Heart left ventricle (tissue), 16 donors: ENCODE results near the gene BMP5. TPM values are rescaled to one million over a fixed set of nuclear protein-coding genes. Genes with fewer than 3 reads are reported as not detected.

Experiments used
- ATAC-seq, 4 donors: fragments of 200-7000 bp; cut with Tn5 transposase; one replicate each; pipeline ENCODE4 v1.9.1; 2020 to 2022; ENCODE audit warnings: moderate library complexity in 4 of 4, mild to moderate bottlenecking in 3 of 4, moderate number of reproducible peaks in 1 of 4
- DNase-seq, 5 donors: peaks; one replicate each; pipeline ENCODE4 v3.0.0-alpha.2; 2020
- H3K27ac ChIP-seq, 12 donors: fragments of 200-600 bp; sonication (generic) in 4 of 12; one replicate each; pipeline versions ENCODE4 v1.5.0 to v1.8.0; 2016 to 2022; ENCODE audit warnings: mild to moderate bottlenecking in 2 of 12
- H3K27me3 ChIP-seq, 9 donors: fragments of 200-600 bp; sonication (generic) in 2 of 9; one replicate each; pipeline versions ENCODE4 v1.5.1 to v1.8.0; 2016 to 2022; ENCODE audit warnings: mild to moderate bottlenecking in 3 of 9
- H3K36me3 ChIP-seq, 9 donors: fragments of 200-600 bp; sonication (generic) in 2 of 9; one replicate each; pipeline versions ENCODE4 v1.5.0 to v1.8.0; 2018 to 2022; ENCODE audit warnings: mild to moderate bottlenecking in 2 of 9
- H3K4me1 ChIP-seq, 12 donors: fragments of 200-600 bp; sonication (generic) in 4 of 12; one replicate each; pipeline versions ENCODE4 v1.5.0 to v1.8.0; 2016 to 2022; ENCODE audit warnings: mild to moderate bottlenecking in 3 of 12
- H3K4me3 ChIP-seq, 12 donors: fragments of 200-600 bp; sonication (generic) in 4 of 12; one replicate each; pipeline versions ENCODE4 v1.5.0 to v1.8.0; 2017 to 2022; ENCODE audit warnings: mild to moderate bottlenecking in 9 of 12, moderate library complexity in 4 of 12
- H3K9me3 ChIP-seq, 12 donors: fragments of 200-600 bp; sonication (generic) in 4 of 12; one replicate each; pipeline versions ENCODE4 v1.5.0 to v1.8.0; 2016 to 2022; ENCODE audit warnings: mild to moderate bottlenecking in 1 of 12
- POLR2A ChIP-seq, 2 donors: fragments of 450-650 bp; IDR thresholded peaks; one replicate each; pipeline ENCODE4 v1.6.1; 2017; ENCODE audit warnings: antibody characterized with exemption in 2 of 2, mild to moderate bottlenecking in 2 of 2, moderate library complexity in 2 of 2
- WGBS, 4 donors: extraction: QIAGEN DNeasy Blood & Tissue Kit in 2 of 4; methylation state at CpG; one replicate each; pipeline versions ENCODE4 v1.1.5 to v1.1.7; 2013 to 2018; 5-methylcytosine and 5-hydroxymethylcytosine counted together
- intact Hi-C, 10 donors: fragments of 100-400 bp; cut with DNase I; formaldehyde crosslinking; loops; one replicate each; pipeline versions ENCODE4 v1.11.1 to v1.14.2; 2022
- polyA plus RNA-seq, 2 donors: library from polyadenylated mRNA; stranded (reverse); fragments of 200-250 nt; gene quantifications; one replicate each; pipeline ENCODE4 v1.2.3, GENCODE V29; 2013
- total RNA-seq, 9 donors: library from RNA; depleted of rRNA in 2 of 9; stranded (reverse); fragments of >200 nt in 2 of 9; fragmentation: NEBNext Ultra II Directional in 3 of 9; extraction: Animal tissue kit (Norgen Biotek cat#: 25700) in 3 of 9; gene quantifications; one replicate each; pipeline versions ENCODE4 v1.1.0 to v1.2.4, GENCODE V29; 2016 to 2023
- TF ChIP-seq, protein P1 (sequence below), 12 donors: fragments of 200-600 bp; sonication (generic) in 4 of 12; IDR thresholded peaks; one replicate each; pipeline versions ENCODE4 v1.5.0 to v1.8.0; 2018 to 2022; ENCODE audit warnings: antibody characterized with exemption in 12 of 12, mild to moderate bottlenecking in 5 of 12
- donor health status: ischemic (EF 13 %, LVEDD 7.1; RV severe dilation, severe dysfunction).
- donor health status: healthy with polysubstance abuse.
- donor health status: DM: no; HTN: yes; CAD: no.
- donor health status: DM: no; HTN: no; CAD: no.
- donor health status: ischemic (EF 25% LVEDD 6.9; RV normal size, moderate dysfunction).
- donor health status: ischemic (EF 25% LVEDD 5.7; RV mildly dilated, moderate dysfunction).
- donor health status: healthy.
- donor health status: DM: yes; HTN: yes; CAD: no.
- donor health status: ischemic (EF 35%, LVEDD 5.7; RV mildly dilated, moderate dysfunction).
- donor health status: nonischemic (EF 11% LVEDD 7.7; RV severe dilation, severe dysfunction).
- donor health status: DM: yes; HTN: yes; CAD: no.
- donor health status: PGD.
- donor health status: ischemic (EF 29% LVEDD 5.4; RV normal size, mild dysfunction).
- donor health status: nonischemic (EF 23%, LVEDD 6.1; RV moderate dilation, normal function).

BMP5 gene
- total and polyA plus RNA-seq, 11 donors, result 0.86 to 5.8 (median 2.2) TPM

GRCh38 chr6:55798571-55798970 lies 76.8 kb downstream of the BMP5 start:
- no peak overlapping the region for H3K27ac ChIP-seq
- ATAC-seq (no peak), DNase-seq (no peak)
- TF ChIP-seq, protein P1, sequence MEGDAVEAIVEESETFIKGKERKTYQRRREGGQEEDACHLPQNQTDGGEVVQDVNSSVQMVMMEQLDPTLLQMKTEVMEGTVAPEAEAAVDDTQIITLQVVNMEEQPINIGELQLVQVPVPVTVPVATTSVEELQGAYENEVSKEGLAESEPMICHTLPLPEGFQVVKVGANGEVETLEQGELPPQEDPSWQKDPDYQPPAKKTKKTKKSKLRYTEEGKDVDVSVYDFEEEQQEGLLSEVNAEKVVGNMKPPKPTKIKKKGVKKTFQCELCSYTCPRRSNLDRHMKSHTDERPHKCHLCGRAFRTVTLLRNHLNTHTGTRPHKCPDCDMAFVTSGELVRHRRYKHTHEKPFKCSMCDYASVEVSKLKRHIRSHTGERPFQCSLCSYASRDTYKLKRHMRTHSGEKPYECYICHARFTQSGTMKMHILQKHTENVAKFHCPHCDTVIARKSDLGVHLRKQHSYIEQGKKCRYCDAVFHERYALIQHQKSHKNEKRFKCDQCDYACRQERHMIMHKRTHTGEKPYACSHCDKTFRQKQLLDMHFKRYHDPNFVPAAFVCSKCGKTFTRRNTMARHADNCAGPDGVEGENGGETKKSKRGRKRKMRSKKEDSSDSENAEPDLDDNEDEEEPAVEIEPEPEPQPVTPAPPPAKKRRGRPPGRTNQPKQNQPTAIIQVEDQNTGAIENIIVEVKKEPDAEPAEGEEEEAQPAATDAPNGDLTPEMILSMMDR (IDR thresholded peaks at IDR 0.05), result no peak
- no peak for TF ChIP-seq POLR2A (IDR thresholded peaks at IDR 0.05)
- no peaks in the 10 kb centered on the region for H3K27me3 ChIP-seq
- intact Hi-C loops, result no loop called here
- H3K36me3 ChIP-seq, result no peaks in the 10 kb centered on the region
- H3K9me3 ChIP-seq, result no peaks in the 10 kb centered on the region
- no peaks in the 10 kb centered on the region for H3K4me1 ChIP-seq
- no peak overlapping the region for H3K4me3 ChIP-seq

DNA sequence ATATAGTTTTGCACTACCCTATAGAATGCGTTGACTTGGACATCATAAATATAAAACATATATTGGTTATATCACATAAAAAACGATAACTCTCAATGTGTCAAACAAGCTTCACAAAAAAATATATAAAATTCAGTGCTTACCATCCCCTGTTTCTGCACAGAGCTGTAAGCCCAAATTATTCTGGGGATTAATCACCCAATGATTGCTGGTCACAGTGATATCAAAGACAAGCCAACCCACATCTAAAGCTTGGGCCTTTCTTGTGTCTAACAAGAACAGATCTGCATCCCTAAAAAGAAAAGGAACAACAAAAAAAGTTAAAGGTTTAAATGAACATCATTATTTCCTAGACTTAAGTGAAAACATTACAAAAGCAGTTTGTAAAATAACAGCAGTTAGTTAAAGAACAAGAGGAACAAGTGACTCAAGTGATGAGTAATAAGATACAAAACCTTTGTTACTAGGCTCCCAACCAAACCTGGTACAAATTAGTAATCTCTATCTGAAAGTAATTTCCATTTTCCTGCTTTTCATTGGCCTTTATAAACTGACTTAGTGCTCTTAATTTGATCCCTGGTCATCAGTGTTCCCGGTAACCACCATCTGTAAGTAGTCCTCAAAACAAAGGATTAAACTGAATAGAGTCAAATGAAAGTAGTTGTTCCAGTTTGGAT lies 81.1 kb downstream of the BMP5 start:
- Histone ChIP-seq H3K36me3 (no peaks in the 10 kb centered on the region), H3K27ac (no peak overlapping the region), H3K9me3 (peaks cover 0 to 3% (median 0%) of the 10 kb centered on the region in 12 donors), H3K4me1 (no peaks in the 10 kb centered on the region), H3K4me3 (no peak overlapping the region), H3K27me3 (no peaks in the 10 kb centered on the region)
- intact Hi-C loops, result no loop called here
- WGBS, 4 donors, result 89 to 92% (median 90%) methylated on average over 3 of the region's 3 CpGs
- no peak for DNase-seq
- no peak for ATAC-seq
- no peak for TF ChIP-seq POLR2A (IDR thresholded peaks at IDR 0.05)
- TF ChIP-seq, protein P1 (IDR thresholded peaks at IDR 0.05), result no peak

DNA sequence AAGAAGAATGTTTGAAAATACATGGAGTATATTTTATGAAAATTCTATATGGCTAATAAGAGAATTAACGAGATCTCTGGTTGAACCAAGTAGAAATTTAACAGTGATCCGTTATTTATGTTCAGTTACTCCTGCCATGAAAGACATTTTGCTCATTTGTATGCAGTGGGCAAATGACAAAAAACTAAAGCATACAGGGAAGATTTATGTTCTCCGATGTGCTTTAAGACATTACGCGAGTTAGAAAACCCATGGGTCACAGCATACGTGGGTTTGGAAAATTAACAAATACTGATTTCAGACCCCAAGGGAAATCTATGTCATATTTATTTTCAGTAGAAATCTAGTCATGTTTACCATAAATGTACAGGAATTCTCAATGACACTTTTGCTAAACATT lies 90.1 kb downstream of the BMP5 start:
- H3K4me3 ChIP-seq, result no peak overlapping the region
- no peaks in the 10 kb centered on the region for H3K36me3 ChIP-seq
- no peak overlapping the region for H3K27ac ChIP-seq
- TF ChIP-seq POLR2A (IDR thresholded peaks at IDR 0.05), result no peak
- TF ChIP-seq, protein P1 (IDR thresholded peaks at IDR 0.05), result no peak
- intact Hi-C loops, result no loop called here
- H3K9me3 ChIP-seq, result no peaks in the 10 kb centered on the region
- ATAC-seq, result no peak
- DNase-seq, result no peak
- H3K4me1 ChIP-seq, result no peaks in the 10 kb centered on the region
- 87 to 91% (median 90%) methylated on average over 6 of the region's 6 CpGs for WGBS, 4 donors
- H3K27me3 ChIP-seq, result no peaks in the 10 kb centered on the region

GRCh38 chr6:55782275-55782674 lies 93.1 kb downstream of the BMP5 start:
- Histone ChIP-seq H3K27ac (no peak overlapping the region), H3K9me3 (no peaks in the 10 kb centered on the region), H3K27me3 (no peaks in the 10 kb centered on the region), H3K4me3 (no peak overlapping the region), H3K36me3 (no peaks in the 10 kb centered on the region), H3K4me1 (no peaks in the 10 kb centered on the region)
- WGBS, 4 donors, result 64 to 71% (median 71%) methylated on average over 2 of the region's 2 CpGs
- ATAC-seq, result no peak
- intact Hi-C loops, result no loop called here
- no peak for DNase-seq
- TF ChIP-seq, protein P1 (IDR thresholded peaks at IDR 0.05), result no peak
- no peak for TF ChIP-seq POLR2A (IDR thresholded peaks at IDR 0.05)
